ENCODE measurements around the gene PLXNA2. TPM values are rescaled to one million over a fixed set of nuclear protein-coding genes. Genes with fewer than 3 reads are reported as not detected.

Gene PLXNA2
- total and polyA plus RNA-seq, 2 of the 8 experiments (the other 6 are each of a cell fraction or from before 2014, with no cell fraction given): 0.33 to 1.5 TPM

DNA sequence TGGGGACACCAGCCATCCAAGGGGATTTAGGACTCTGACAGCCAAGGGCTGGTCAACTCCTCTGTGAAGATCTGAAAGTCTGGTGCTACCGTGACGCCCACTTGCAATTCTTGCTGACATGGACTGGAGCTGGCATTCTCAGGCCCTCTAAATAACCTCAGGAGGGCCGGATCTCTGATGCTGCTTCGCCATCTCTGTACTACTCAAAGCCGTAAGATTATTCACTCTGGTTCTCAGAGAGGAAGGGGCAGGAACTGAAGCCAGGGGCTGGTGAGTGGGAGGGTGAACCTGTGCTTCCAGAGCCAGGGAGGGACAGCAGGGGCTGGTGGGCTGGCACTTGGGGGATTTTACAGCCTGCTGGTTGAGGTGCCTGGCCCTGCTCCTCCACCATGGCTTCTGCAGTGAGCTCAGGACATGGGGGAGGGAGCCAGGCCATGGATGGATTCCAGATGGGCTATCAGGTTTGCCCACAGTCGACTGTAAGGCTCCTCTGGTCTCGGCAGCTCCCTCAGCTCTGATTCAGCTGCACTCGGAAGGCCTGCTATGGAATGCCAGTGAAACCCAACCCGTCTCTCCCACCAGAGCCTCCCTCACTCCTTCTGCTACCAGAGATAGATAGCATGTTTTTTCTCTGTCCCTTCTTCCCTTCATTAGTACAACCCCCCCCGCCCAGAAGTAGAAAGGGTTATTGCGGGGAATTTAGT is 84.5 kb downstream of the PLXNA2 start:
- DNase-seq (ENCODE audit: low read depth in 1 of 2, low spot score in 2 of 2): no peak
- no peaks in the 10 kb centered on the region for H3K36me3 ChIP-seq (ENCODE audit: control insufficient read depth in 2 of 4, insufficient read depth in 4 of 4, low read length in 3 of 4)
- H3K9ac ChIP-seq (replicated peaks in 1 of 4; ENCODE audit: extremely low read depth in 1 of 4, low read depth in 3 of 4, low read length in 3 of 4): no peak overlapping the region

More for the DNA sequence above, 84.5 kb downstream of the PLXNA2 start:
- Histone ChIP-seq H3K27me3 (replicated peaks in 1 of 4; ENCODE audit: control insufficient read depth in 3 of 4, extremely low read depth in 1 of 4, insufficient read depth in 3 of 4, low read length in 3 of 4) (0 out of 7 replicates have a peak, but pooled peaks cover 0 to 4% (median 0%) of the 10 kb centered on the region in 4 experiments), H3K4me3 (ENCODE audit: extremely low read depth in 1 of 4, insufficient read depth in 2 of 4, low read depth in 3 of 4, low read length in 4 of 4) (no peak overlapping the region), H3K4me2 (ENCODE audit: insufficient read depth in 1 of 2, low read depth in 2 of 2, low read length in 2 of 2) (no peak overlapping the region), H2BK20ac (ENCODE audit: low read length) (no peak overlapping the region), H3K4me1 (replicated peaks in 1 of 4; ENCODE audit: control insufficient read depth in 3 of 4, insufficient read depth in 4 of 4, low read length in 3 of 4) (peaks cover 4 to 21% (median 16%) of the 10 kb centered on the region in 4 experiments), H3K23ac (ENCODE audit: insufficient read length) (no peak overlapping the region), H3K4ac (replicated peaks; ENCODE audit: insufficient read length, low read depth, low read length) (no peak overlapping the region), H4K20me1 (replicated peaks in 1 of 2; ENCODE audit: control insufficient read depth in 1 of 2, insufficient read depth in 2 of 2, low read length in 2 of 2) (no peaks in the 10 kb centered on the region), H3K14ac (ENCODE audit: insufficient read length) (no peak overlapping the region), H3K18ac (ENCODE audit: extremely low read depth, low read length) (no peak overlapping the region), H2BK120ac (replicated peaks; ENCODE audit: low read depth, low read length) (no peak overlapping the region), H4K8ac (ENCODE audit: extremely low read depth, insufficient read depth, low read length) (peak overlapping the region; percentile 69; the same call in 1 of the 2 replicates), H3K56ac (replicated peaks; ENCODE audit: insufficient read length, low read depth, low read length) (no peak overlapping the region), H4K5ac (ENCODE audit: insufficient read length, low read depth, low read length) (no peak overlapping the region), H4K91ac (replicated peaks; ENCODE audit: insufficient read length, low read length) (no peak overlapping the region), H2BK5ac (ENCODE audit: low read depth, low read length) (no peak overlapping the region; the same call in 1 of the 2 replicates), H2AK5ac (ENCODE audit: low read depth, low read length) (peak overlapping the region; percentile 16; the same call in 1 of the 2 replicates), H2BK12ac (ENCODE audit: low read depth, low read length) (peak overlapping the region; percentile 64; the same call in 1 of the 2 replicates), H2BK15ac (ENCODE audit: low read length) (no peak overlapping the region; the same call in 1 of the 2 replicates), H2AFZ (ENCODE audit: low read length) (no peak overlapping the region), H3K27ac (ENCODE audit: low read depth, low read length) (no peak overlapping the region), H3K9me3 (ENCODE audit: insufficient read depth in 2 of 2, low read depth in 1 of 2, low read length in 1 of 2) (no peaks in the 10 kb centered on the region), H3K79me2 (ENCODE audit: control insufficient read depth in 1 of 2, insufficient read depth in 2 of 2, low read length in 2 of 2) (no peaks in the 10 kb centered on the region), H3K23me2 (ENCODE audit: low read depth, low read length) (no peaks in the 10 kb centered on the region), H3K79me1 (ENCODE audit: low read depth, low read length) (no peaks in the 10 kb centered on the region; the same call in 1 of the 2 replicates)
- TF ChIP-seq TCF12 (IDR thresholded peaks at IDR 0.05; ENCODE audit: low read depth, low read length): no peak
- TF ChIP-seq SUZ12 (IDR thresholded peaks at IDR 0.05; ENCODE audit: low read length): no peak
- TF ChIP-seq NANOG (IDR thresholded peaks at IDR 0.05; ENCODE audit: insufficient read depth, low read depth, low read length, poor library complexity, severe bottlenecking): no peak
- TF ChIP-seq GTF2F1 (IDR thresholded peaks at IDR 0.05; ENCODE audit: borderline replicate concordance, low read depth, low read length): no peak
- CTCF ChIA-PET (ENCODE audit: partially characterized antibody): interaction anchor here (0.6 to 6.4 kb wide), 13 partner anchors 9 to 363 kb away, joined by 3 to 29 read pairs (median 4); no protein-coding TSS in a partner anchor
- POLR2A ChIA-PET (ENCODE audit: partially characterized antibody): interaction anchor here (0.8 to 1.2 kb wide), 2 partner anchors 19 to 76 kb away, joined by 3 read pairs; no protein-coding TSS in a partner anchor
- 82% methylated on average over 11 of the region's 11 CpGs; no CpG with 5 or more reads in 1 of the 2 experiments for WGBS, 2 experiments (ENCODE audit: extremely low coverage in 1 of 2, insufficient coverage in 1 of 2, insufficient read length in 1 of 2, insufficient replicate concordance in 2 of 2, low coverage in 1 of 2, low lambda C conversion rate in 2 of 2, missing lambda C conversion rate in 1 of 2)
- no peak for FAIRE-seq
